H1 (cell line): Measurements from ENCODE around the gene ZBTB40. TPM values are rescaled to one million over a fixed set of nuclear protein-coding genes. Genes with fewer than 3 reads are reported as not detected.

Experiments used
- CTCF ChIA-PET: fragments of 300-600 bp; sonication (Branson Sonifier 250); formaldehyde crosslinking; loops from one replicate; lab custom pipeline; 2021; ENCODE audit not compliant: partially characterized antibody; lab: Charles Lee
- POLR2A ChIA-PET: fragments of 300-600 bp; sonication (Branson Sonifier 250); formaldehyde crosslinking; loops from one replicate; lab custom pipeline; 2021; ENCODE audit warnings: inconsistent platforms; ENCODE audit not compliant: partially characterized antibody; lab: Charles Lee
- DNase-seq, 2 experiments: peaks; one replicate each; pipeline versions ENCODE4 v3.0.0 to v3.0.0-alpha.2; 2010 to 2022; ENCODE audit warnings: low spot score in 2 of 2, low read depth in 1 of 2, mixed read lengths in 1 of 2
- FAIRE-seq: peaks from 2 replicates; lab custom pipeline; 2011; peaks lifted over from hg19 to GRCh38; lab: Jason Lieb, UNC
- H2AFZ ChIP-seq: 2 replicates; pipeline ENCODE4 v1.8.1; 2012; ENCODE audit warnings: low read length, inconsistent platforms
- H2AK5ac ChIP-seq: 2 replicates; pipeline ENCODE4 v1.6.1; 2013; ENCODE audit warnings: low read depth, low read length
- H2BK120ac ChIP-seq: replicated peaks from 2 replicates; pipeline ENCODE3; 2013; ENCODE audit warnings: low read depth, low read length, inconsistent platforms
- H2BK12ac ChIP-seq: 2 replicates; pipeline ENCODE4 v1.6.1; 2013; ENCODE audit warnings: low read depth, low read length
- H2BK15ac ChIP-seq: 2 replicates; pipeline ENCODE4 v1.6.1; 2013; ENCODE audit warnings: low read length
- H2BK20ac ChIP-seq: 2 replicates; pipeline ENCODE4 v1.6.1; 2013; ENCODE audit warnings: low read length
- H2BK5ac ChIP-seq: 2 replicates; pipeline ENCODE4 v1.6.1; 2013; ENCODE audit warnings: low read depth, low read length
- H3K14ac ChIP-seq: 2 replicates; pipeline ENCODE4 v1.6.1; 2013; ENCODE audit warnings: inconsistent platforms; ENCODE audit not compliant: insufficient read length
- H3K18ac ChIP-seq: 2 replicates; pipeline ENCODE4 v1.6.1; 2013; ENCODE audit warnings: low read length; ENCODE audit errors: extremely low read depth
- H3K23ac ChIP-seq: 2 replicates; pipeline ENCODE4 v1.6.1; 2013; ENCODE audit warnings: inconsistent platforms; ENCODE audit not compliant: insufficient read length
- H3K23me2 ChIP-seq: 2 replicates; pipeline ENCODE4 v1.6.1; 2013; ENCODE audit warnings: low read depth, low read length
- H3K27ac ChIP-seq: 2 replicates; pipeline ENCODE4 v1.6.1; 2011; ENCODE audit warnings: low read depth, low read length, inconsistent platforms
- H3K27me3 ChIP-seq, 4 experiments: replicated peaks in 1 of 4; 1 replicate in 1 of 4; 2 replicates in 3 of 4; pipeline versions ENCODE4 v1.6.1 to v1.8.1; 2011 to 2013; ENCODE audit warnings: low read length in 3 of 4, mild to moderate bottlenecking in 3 of 4, inconsistent platforms in 2 of 4, mixed read lengths in 2 of 4, moderate library complexity in 1 of 4; ENCODE audit not compliant: control insufficient read depth in 3 of 4, insufficient read depth in 3 of 4; ENCODE audit errors: extremely low read depth in 1 of 4
- H3K36me3 ChIP-seq, 4 experiments: 2 replicates each; pipeline versions ENCODE4 v1.6.1 to v1.8.1; 2011 to 2013; ENCODE audit warnings: mild to moderate bottlenecking in 4 of 4, low read length in 3 of 4, moderate library complexity in 2 of 4, control low read depth in 1 of 4, inconsistent platforms in 1 of 4; ENCODE audit not compliant: insufficient read depth in 4 of 4, control insufficient read depth in 2 of 4
- H3K4ac ChIP-seq: replicated peaks from 2 replicates; pipeline ENCODE3; 2013; ENCODE audit warnings: low read length, low read depth, mixed read lengths, inconsistent platforms; ENCODE audit not compliant: insufficient read length
- H3K4me1 ChIP-seq, 4 experiments: replicated peaks in 1 of 4; 1 replicate in 1 of 4; 2 replicates in 3 of 4; pipeline versions ENCODE4 v1.6.1 to v1.8.1; 2011 to 2013; ENCODE audit warnings: low read length in 3 of 4, inconsistent platforms in 2 of 4, mixed read lengths in 1 of 4; ENCODE audit not compliant: insufficient read depth in 4 of 4, control insufficient read depth in 3 of 4
- H3K4me2 ChIP-seq, 2 experiments: 2 replicates each; pipeline versions ENCODE4 v1.6.1 to v1.8.1; 2011 to 2013; ENCODE audit warnings: low read depth in 2 of 2, low read length in 2 of 2, control low read depth in 1 of 2, inconsistent platforms in 1 of 2, mild to moderate bottlenecking in 1 of 2; ENCODE audit not compliant: insufficient read depth in 1 of 2
- H3K4me3 ChIP-seq, 4 experiments: fragments of 200-600, 300-600 bp in 1 of 4; sonication (generic), shearing (Covaris generic), sonication (Bioruptor Twin) in 1 of 4; 2 replicates each; pipeline versions ENCODE4 v1.5.1 to v1.8.1; 2011 to 2016; ENCODE audit warnings: low read length in 4 of 4, low read depth in 3 of 4, control low read depth in 2 of 4, inconsistent platforms in 2 of 4, mild to moderate bottlenecking in 2 of 4, mixed read lengths in 1 of 4, moderate library complexity in 1 of 4; ENCODE audit not compliant: insufficient read depth in 2 of 4; ENCODE audit errors: extremely low read depth in 1 of 4
- H3K56ac ChIP-seq: replicated peaks from 2 replicates; pipeline ENCODE3; 2013; ENCODE audit warnings: low read depth, mild to moderate bottlenecking, mixed read lengths, low read length, inconsistent platforms; ENCODE audit not compliant: insufficient read length
- H3K79me1 ChIP-seq: 2 replicates; pipeline ENCODE4 v1.6.1; 2013; ENCODE audit warnings: low read depth, low read length, control low read depth
- H3K79me2 ChIP-seq, 2 experiments: 2 replicates each; pipeline versions ENCODE4 v1.6.1 to v1.8.1; 2012 to 2013; ENCODE audit warnings: low read length in 2 of 2, mild to moderate bottlenecking in 2 of 2, inconsistent platforms in 1 of 2; ENCODE audit not compliant: insufficient read depth in 2 of 2, control insufficient read depth in 1 of 2
- H3K9ac ChIP-seq, 4 experiments: replicated peaks in 1 of 4; 1 replicate in 1 of 4; 2 replicates in 3 of 4; pipeline versions ENCODE4 v1.6.1 to v1.8.1; 2011 to 2013; ENCODE audit warnings: low read depth in 3 of 4, low read length in 3 of 4, control low read depth in 2 of 4, mild to moderate bottlenecking in 2 of 4, moderate library complexity in 2 of 4, inconsistent platforms in 1 of 4; ENCODE audit errors: extremely low read depth in 1 of 4
- H3K9me3 ChIP-seq, 2 experiments: 2 replicates each; pipeline versions ENCODE4 v1.6.1 to v1.8.1; 2012 to 2013; ENCODE audit warnings: mild to moderate bottlenecking in 2 of 2, moderate library complexity in 2 of 2, control low read depth in 1 of 2, inconsistent platforms in 1 of 2, low read depth in 1 of 2, low read length in 1 of 2, mixed read lengths in 1 of 2; ENCODE audit not compliant: insufficient read depth in 2 of 2
- H4K20me1 ChIP-seq, 2 experiments: replicated peaks in 1 of 2; 2 replicates each; pipeline versions ENCODE3 to v1.8.1; 2011 to 2013; ENCODE audit warnings: inconsistent platforms in 2 of 2, low read length in 2 of 2, mild to moderate bottlenecking in 1 of 2; ENCODE audit not compliant: insufficient read depth in 2 of 2, control insufficient read depth in 1 of 2
- H4K5ac ChIP-seq: 2 replicates; pipeline ENCODE4 v1.6.1; 2013; ENCODE audit warnings: low read length, low read depth, mixed read lengths, inconsistent platforms; ENCODE audit not compliant: insufficient read length
- H4K8ac ChIP-seq: 2 replicates; pipeline ENCODE4 v1.8.0; 2013; ENCODE audit warnings: mild to moderate bottlenecking, moderate library complexity, low read length, inconsistent platforms; ENCODE audit not compliant: insufficient read depth; ENCODE audit errors: extremely low read depth
- H4K91ac ChIP-seq: replicated peaks from 2 replicates; pipeline ENCODE3; 2013; ENCODE audit warnings: low read length, mixed read lengths, inconsistent platforms; ENCODE audit not compliant: insufficient read length
- ASH2L ChIP-seq: fragments of 200-600, 300-600 bp; sonication (generic); IDR thresholded peaks from one replicate; pipeline ENCODE4 v1.7.1; 2017; ENCODE audit warnings: low read length
- BCL11A ChIP-seq, 2 experiments: IDR thresholded peaks; one replicate each; pipeline ENCODE4 v1.6.1; 2011; ENCODE audit warnings: low read depth in 2 of 2, low read length in 2 of 2, mild to moderate bottlenecking in 2 of 2
- BRCA1 ChIP-seq: IDR thresholded peaks from 2 replicates; pipeline ENCODE4 v1.6.1; 2012; ENCODE audit warnings: low read depth, low read length, improper control_type of control experiment
- CHD1 ChIP-seq: IDR thresholded peaks from 2 replicates; pipeline ENCODE4 v1.6.1; 2012; ENCODE audit warnings: low read depth, low read length, improper control_type of control experiment
- EGR1 ChIP-seq: IDR thresholded peaks from 2 replicates; pipeline ENCODE4 v1.6.1; 2011; ENCODE audit warnings: low read depth, low read length, borderline replicate concordance
- RBBP5 ChIP-seq: IDR thresholded peaks from 2 replicates; pipeline ENCODE4 v1.7.1; 2012; ENCODE audit warnings: low read depth, mild to moderate bottlenecking, inconsistent platforms, low read length, moderate library complexity, borderline replicate concordance
- RNF2 ChIP-seq: fragments of 200-900, 300-1000 bp; sonication (generic); IDR thresholded peaks from 2 replicates; pipeline ENCODE4 v1.7.1; 2016; ENCODE audit warnings: borderline replicate concordance, low read depth, mild to moderate bottlenecking, antibody characterized with exemption, low read length; ENCODE audit not compliant: poor library complexity, severe bottlenecking; ENCODE audit errors: missing control alignments
- TAF1 ChIP-seq: IDR thresholded peaks from 2 replicates; pipeline ENCODE4 v1.6.1; 2011; ENCODE audit warnings: mild to moderate bottlenecking, low read depth, low read length
- YY1 ChIP-seq: IDR thresholded peaks from 2 replicates; pipeline ENCODE4 v1.6.1; 2011; ENCODE audit warnings: low read depth, mild to moderate bottlenecking, low read length
- ZNF274 ChIP-seq: IDR thresholded peaks from 2 replicates; pipeline ENCODE4 v1.7.0; 2012; ENCODE audit warnings: low read length, borderline replicate concordance; ENCODE audit errors: extremely low read depth
- polyA plus RNA-seq, 7 experiments: library from polyadenylated mRNA; depleted of rRNA in 3 of 7; stranded (reverse) in 5 of 7; unstranded in 2 of 7; fragments of >200 nt in 5 of 7; fragments of 200-250 nt in 2 of 7; gene quantifications; 1 replicate in 5 of 7; 2 replicates in 1 of 7; 4 replicates in 1 of 7; pipeline versions ENCODE4 v1.2.1 to v1.2.3, GENCODE V29; 2011 to 2013; ENCODE audit warnings: missing spikeins in 2 of 7, mixed read lengths in 2 of 7
- total RNA-seq: library from RNA; stranded (reverse); fragmentation: NEBNext Ultra II Directional; extraction: Animal tissue kit (Norgen Biotek cat#: 25700); gene quantifications from 2 replicates; pipeline ENCODE4 v1.2.1, GENCODE V29; 2021

Gene ZBTB40
- total and polyA plus RNA-seq, 2 of the 8 experiments (the other 6 are each of a cell fraction or from before 2014, with no cell fraction given): 3.1 to 19.3 TPM

DNA sequence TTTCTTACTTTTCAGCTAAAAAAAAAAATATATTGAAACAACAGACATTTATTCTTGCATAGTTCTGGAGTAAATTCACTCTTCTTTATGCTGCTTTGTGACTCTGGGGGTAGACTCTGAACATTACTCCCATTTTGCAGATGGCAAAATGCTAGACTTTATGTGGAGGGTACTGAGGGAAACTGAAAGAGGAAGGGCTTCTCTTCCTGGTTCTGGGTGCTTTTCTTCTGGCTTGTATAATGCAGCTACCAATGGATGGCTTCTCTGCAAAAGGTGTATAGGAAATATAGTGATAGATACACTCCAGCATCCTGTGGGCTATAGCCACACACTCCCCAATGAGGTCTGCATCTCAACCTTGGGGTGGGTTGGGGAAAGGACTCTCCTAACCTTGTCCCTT, 19.7 kb upstream of the ZBTB40 start:
- no peak overlapping the region for H2AFZ ChIP-seq
- CTCF ChIA-PET: interaction anchor here (0.6 to 1.2 kb wide), 4 partner anchors 8 to 1784 kb away, joined by 3 to 4 read pairs (median 4); no protein-coding TSS in a partner anchor

More for the DNA sequence above, 19.7 kb upstream of the ZBTB40 start:
- H2BK20ac ChIP-seq: no peak overlapping the region
- no peak overlapping the region for H3K4ac ChIP-seq
- no peak overlapping the region for H3K4me3 ChIP-seq
- DNase-seq: peak in 1 of 2 experiments; percentile 16
- H3K4me2 ChIP-seq: no peak overlapping the region
- no peak overlapping the region for H2BK120ac ChIP-seq
- no peaks in the 10 kb centered on the region for H3K79me1 ChIP-seq
- H3K56ac ChIP-seq: no peak overlapping the region
- no peak overlapping the region for H2BK12ac ChIP-seq
- no peak overlapping the region for H4K91ac ChIP-seq
- POLR2A ChIA-PET: no interaction called here
- H3K36me3 ChIP-seq: no peaks in the 10 kb centered on the region; a peak in 1 of 8 replicates
- no peak overlapping the region for H2BK5ac ChIP-seq
- TF ChIP-seq BRCA1: no peak
- no peak for TF ChIP-seq ASH2L
- TF ChIP-seq RNF2: no peak
- no peak for TF ChIP-seq EGR1
- TF ChIP-seq ZNF274: no peak
- no peak for TF ChIP-seq BCL11A (IDR thresholded peaks at IDR 0.05; ENCODE audit: low read depth in 2 of 2, low read length in 2 of 2)
- no peak for TF ChIP-seq TAF1
- TF ChIP-seq YY1: no peak
- TF ChIP-seq CHD1: no peak
- TF ChIP-seq RBBP5: no peak
- no peak overlapping the region for H4K8ac ChIP-seq
- H3K9me3 ChIP-seq: no peaks in the 10 kb centered on the region
- H3K23ac ChIP-seq: no peak overlapping the region
- no peak overlapping the region for H3K14ac ChIP-seq
- no peaks in the 10 kb centered on the region for H3K23me2 ChIP-seq
- H3K18ac ChIP-seq: no peak overlapping the region
- FAIRE-seq: no peak
- H3K9ac ChIP-seq: no peak overlapping the region
- H3K27me3 ChIP-seq: no peaks in the 10 kb centered on the region
- H3K79me2 ChIP-seq: no peaks in the 10 kb centered on the region
- no peak overlapping the region for H2BK15ac ChIP-seq
- no peak overlapping the region for H4K5ac ChIP-seq
- no peak overlapping the region for H3K27ac ChIP-seq
- H3K4me1 ChIP-seq: no peaks in the 10 kb centered on the region
- H2AK5ac ChIP-seq: no peak overlapping the region
- H4K20me1 ChIP-seq: no peaks in the 10 kb centered on the region
